ENCODE measurements around the gene ANKRD40. TPM values are rescaled to one million over a fixed set of nuclear protein-coding genes. Genes with fewer than 3 reads are reported as not detected.

Gene ANKRD40
- total RNA-seq, 2 experiments from 2014 or later, result 29.8 to 31.1 TPM

GRCh38 chr17:50658616-50659015 is 49.1 kb downstream of the ANKRD40 start:
- peaks cover 3% of the 10 kb centered on the region for H3K9me3 Mint-ChIP-seq
- POLR2A ChIA-PET, result no interaction called here
- no peak overlapping the region for H3K4me3 Mint-ChIP-seq
- H3K27ac Mint-ChIP-seq, result no peak overlapping the region
- no peaks in the 10 kb centered on the region for H3K36me3 Mint-ChIP-seq (ENCODE audit: low read depth)
- H3K27me3 Mint-ChIP-seq, result peaks cover 7% of the 10 kb centered on the region
- DNase-seq, result no peak
- CTCF ChIA-PET, result no interaction called here
- H3K4me1 Mint-ChIP-seq, result peaks cover 29% of the 10 kb centered on the region

GRCh38 chr17:50657627-50658026 is 50.1 kb downstream of the ANKRD40 start:
- Mint-ChIP-seq H3K36me3 (ENCODE audit: low read depth) (no peaks in the 10 kb centered on the region), H3K27ac (no peak overlapping the region), H3K4me1 (peaks cover 22% of the 10 kb centered on the region), H3K9me3 (peaks cover 4% of the 10 kb centered on the region), H3K4me3 (no peak overlapping the region), H3K27me3 (peaks cover 8% of the 10 kb centered on the region)
- ChIA-PET POLR2A (no interaction called here), CTCF (no interaction called here)
- no peak for DNase-seq

- H3K4me3 Mint-ChIP-seq, result no peak overlapping the region
These were observed 50.7 kb downstream of the ANKRD40 start for GRCh38 chr17:50657054-50657453.

GRCh38 chr17:50656509-50656908 is 51.2 kb downstream of the ANKRD40 start:
- ChIA-PET CTCF (no interaction called here), POLR2A (no interaction called here)
- Mint-ChIP-seq H3K4me3 (no peak overlapping the region), H3K36me3 (ENCODE audit: low read depth) (no peaks in the 10 kb centered on the region), H3K9me3 (peaks cover 4% of the 10 kb centered on the region), H3K27me3 (peaks cover 12% of the 10 kb centered on the region), H3K27ac (no peak overlapping the region), H3K4me1 (peaks cover 11% of the 10 kb centered on the region)
- no peak for DNase-seq

More at GRCh38 chr17:50657054-50657453, 50.7 kb downstream of the ANKRD40 start:
- ChIA-PET POLR2A (no interaction called here), CTCF (no interaction called here)
- peaks cover 4% of the 10 kb centered on the region for H3K9me3 Mint-ChIP-seq
- peaks cover 17% of the 10 kb centered on the region for H3K4me1 Mint-ChIP-seq
- no peak overlapping the region for H3K27ac Mint-ChIP-seq
- DNase-seq, result no peak
- no peaks in the 10 kb centered on the region for H3K36me3 Mint-ChIP-seq (ENCODE audit: low read depth)
- H3K27me3 Mint-ChIP-seq, result peaks cover 9% of the 10 kb centered on the region

- Mint-ChIP-seq H3K9me3 (peaks cover 4% of the 10 kb centered on the region), H3K27ac (no peak overlapping the region), H3K36me3 (ENCODE audit: low read depth) (no peaks in the 10 kb centered on the region), H3K27me3 (peaks cover 21% of the 10 kb centered on the region), H3K4me3 (no peak overlapping the region), H3K4me1 (no peaks in the 10 kb centered on the region)
- ChIA-PET POLR2A (no interaction called here), CTCF (no interaction called here)
- DNase-seq, result no peak
These were observed 54.0 kb downstream of the ANKRD40 start for GRCh38 chr17:50653738-50654137.

GRCh38 chr17:50651661-50652060 is 56.1 kb downstream of the ANKRD40 start:
- Mint-ChIP-seq H3K27ac (no peak overlapping the region), H3K4me3 (no peak overlapping the region), H3K9me3 (peaks cover 4% of the 10 kb centered on the region), H3K36me3 (ENCODE audit: low read depth) (no peaks in the 10 kb centered on the region), H3K27me3 (peaks cover 29% of the 10 kb centered on the region), H3K4me1 (no peaks in the 10 kb centered on the region)
- ChIA-PET CTCF (interaction anchor here (0.7 to 1.9 kb wide), 3 partner anchors 21 to 26 kb away, joined by 3 to 5 read pairs (median 3); no protein-coding TSS in a partner anchor), POLR2A (interaction anchor here (0.8 to 1.6 kb wide), 2 partner anchors 10 to 25 kb away, joined by 3 to 4 read pairs; no protein-coding TSS in a partner anchor)
- DNase-seq, result no peak

- ChIA-PET POLR2A (no interaction called here), CTCF (interaction anchor here (1.9 kb wide), 1 partner anchor 19 kb away, joined by 5 read pairs; no protein-coding TSS in a partner anchor)
- no peak overlapping the region for H3K27ac Mint-ChIP-seq
- H3K36me3 Mint-ChIP-seq (ENCODE audit: low read depth), result no peaks in the 10 kb centered on the region
- H3K9me3 Mint-ChIP-seq, result peaks cover 4% of the 10 kb centered on the region
- no peaks in the 10 kb centered on the region for H3K4me1 Mint-ChIP-seq
- DNase-seq, result no peak
- H3K4me3 Mint-ChIP-seq, result no peak overlapping the region
- peaks cover 35% of the 10 kb centered on the region for H3K27me3 Mint-ChIP-seq
These were observed 58.4 kb downstream of the ANKRD40 start for GRCh38 chr17:50649042-50649908.

- CTCF ChIA-PET, result interaction anchor here (4.0 kb wide), 1 partner anchor 16 kb away, joined by 15 read pairs; no protein-coding TSS in a partner anchor
- H3K9me3 Mint-ChIP-seq, result no peaks in the 10 kb centered on the region
- no peak for DNase-seq
- no peaks in the 10 kb centered on the region for H3K4me1 Mint-ChIP-seq
- no peak overlapping the region for H3K27ac Mint-ChIP-seq
- H3K4me3 Mint-ChIP-seq, result no peak overlapping the region
- no peaks in the 10 kb centered on the region for H3K36me3 Mint-ChIP-seq (ENCODE audit: low read depth)
- peaks cover 32% of the 10 kb centered on the region for H3K27me3 Mint-ChIP-seq
- POLR2A ChIA-PET, result no interaction called here
These were observed 60.5 kb downstream of the ANKRD40 start for GRCh38 chr17:50647187-50647586.

GRCh38 chr17:50645748-50646682 is 61.7 kb downstream of the ANKRD40 start:
- POLR2A ChIA-PET, result interaction anchor here (1.4 kb wide), 1 partner anchor 16 kb away, joined by 3 read pairs; no protein-coding TSS in a partner anchor
- no peak for DNase-seq
- no peaks in the 10 kb centered on the region for H3K9me3 Mint-ChIP-seq
- peaks cover 27% of the 10 kb centered on the region for H3K27me3 Mint-ChIP-seq
- H3K27ac Mint-ChIP-seq, result no peak overlapping the region
- no peak overlapping the region for H3K4me3 Mint-ChIP-seq
- no peaks in the 10 kb centered on the region for H3K36me3 Mint-ChIP-seq (ENCODE audit: low read depth)
- H3K4me1 Mint-ChIP-seq, result no peaks in the 10 kb centered on the region
- CTCF ChIA-PET, result interaction anchor here (0.7 to 4.0 kb wide), 3 partner anchors 10 to 20 kb away, joined by 3 to 15 read pairs (median 6); no protein-coding TSS in a partner anchor

Other genes starting within 250 kb of the ANKRD40 start
- gene CHAD, start 239.0 kb downstream of the ANKRD40 start, total RNA-seq, result not detected
- gene RSAD1, start 229.1 kb downstream of the ANKRD40 start, total RNA-seq, result 10 to 100 TPM; 24.5 to 28.4 TPM
- 10 to 100 TPM; 13.4 to 15.2 TPM for gene MYCBPAP, start 199.5 kb downstream of the ANKRD40 start, total RNA-seq
- gene EPN3, start 175.2 kb downstream of the ANKRD40 start, total RNA-seq, result not detected
- 10 to 100 TPM; 14.5 to 17.8 TPM for gene SPATA20, start 160.7 kb downstream of the ANKRD40 start, total RNA-seq
- gene CACNA1G, start 147.2 kb downstream of the ANKRD40 start, total RNA-seq, result not detected
- under 1 TPM in 1 of 2 experiments, not detected in 1; 0.25 TPM for gene ABCC3, start 73.0 kb downstream of the ANKRD40 start, total RNA-seq
- 100 to 1,000 TPM; 133 to 139 TPM for gene LUC7L3, start 11.7 kb upstream of the ANKRD40 start, total RNA-seq
- gene ANKRD40CL, start 59.6 kb upstream of the ANKRD40 start, total RNA-seq, result not detected
- gene WFIKKN2, start 127.7 kb upstream of the ANKRD40 start, total RNA-seq, result not detected
- gene TOB1, start 158.4 kb upstream of the ANKRD40 start, total RNA-seq, result 100 to 1,000 TPM; 121 to 124 TPM

Measured in activated CD4-positive, alpha-beta memory T cell treated with anti-CD3 and anti-CD28 coated beads, Interleukin-2, amount 10 ng/mL, durations not matched to agents 7 days and 5 days (primary cell).